Parathyroid adenoma (tissue), 2 donors: ENCODE results near the gene ERCC6L.
"Not testable (repeated sequence)": the region's sequence is repeated elsewhere in the genome, so short reads cannot be mapped to it uniquely, and the experiment has no call there.

ENCODE experiments used
- H2AFZ ChIP-seq: fragments of 300-600 bp; sonication (generic); one replicate; pipeline ENCODE4 v1.7.0; 2017; ENCODE audit warnings: antibody characterized with exemption, mild to moderate bottlenecking
- H3K27ac ChIP-seq: fragments of 300-600 bp; sonication (generic); one replicate; pipeline ENCODE4 v1.7.0; 2017
- H3K27me3 ChIP-seq: fragments of 300-600 bp; sonication (generic); one replicate; pipeline ENCODE4 v1.7.0; 2017; ENCODE audit warnings: low read length; ENCODE audit not compliant: control insufficient read depth, insufficient read depth
- H3K36me3 ChIP-seq: fragments of 300-600 bp; sonication (generic); one replicate; pipeline ENCODE4 v1.7.0; 2017; ENCODE audit warnings: low read length; ENCODE audit not compliant: control insufficient read depth, insufficient read depth
- H3K4me1 ChIP-seq: fragments of 300-600 bp; sonication (generic); one replicate; pipeline ENCODE4 v1.7.0; 2017; ENCODE audit warnings: control low read depth
- H3K4me2 ChIP-seq: fragments of 300-600 bp; sonication (generic); one replicate; pipeline ENCODE4 v1.7.0; 2017; ENCODE audit warnings: low read length
- H3K4me3 ChIP-seq: fragments of 300-600 bp; sonication (generic); one replicate; pipeline ENCODE4 v1.7.0; 2017; ENCODE audit warnings: low read depth, low read length
- H3K79me2 ChIP-seq: fragments of 300-600 bp; sonication (generic); one replicate; pipeline ENCODE4 v1.7.0; 2017; ENCODE audit warnings: control low read depth
- H3K9ac ChIP-seq: fragments of 300-600 bp; sonication (generic); one replicate; pipeline ENCODE4 v1.7.0; 2017; ENCODE audit warnings: mild to moderate bottlenecking
- H3K9me3 ChIP-seq: fragments of 300-600 bp; sonication (generic); one replicate; pipeline ENCODE4 v1.7.0; 2017; ENCODE audit warnings: low read length; ENCODE audit not compliant: control insufficient read depth
- TF ChIP-seq, protein P1 (sequence below): fragments of 300-600 bp; sonication (generic); IDR thresholded peaks from one replicate; pipeline ENCODE4 v1.7.0; 2017; ENCODE audit warnings: antibody characterized with exemption, mild to moderate bottlenecking
- donor health status: primary hyperparathyroidism.

The ERCC6L gene

DNA sequence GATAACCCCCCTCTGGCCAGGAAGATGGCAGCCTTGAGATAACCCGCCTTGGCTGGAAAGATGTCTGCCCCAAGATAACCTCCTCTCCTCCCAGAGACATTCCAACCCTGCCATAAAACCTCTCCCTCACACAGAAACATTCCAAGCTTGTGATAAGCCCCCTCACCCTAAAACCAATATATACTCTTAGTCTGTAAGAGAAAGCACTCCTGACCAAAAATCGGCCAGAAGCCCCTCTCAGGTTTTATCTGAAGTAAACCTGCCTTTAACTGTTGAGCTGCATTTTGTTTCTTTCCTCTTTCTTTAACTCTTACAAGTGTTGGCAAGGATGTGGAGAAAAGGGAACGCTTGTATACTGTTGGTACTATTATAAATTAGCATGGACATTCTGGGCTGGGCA lies 8.5 kb downstream of the ERCC6L start:
- H2AFZ ChIP-seq: no peak overlapping the region
- H3K9me3 ChIP-seq: no peaks in the 10 kb centered on the region
- no peak overlapping the region for H3K4me3 ChIP-seq
- no peaks in the 10 kb centered on the region for H3K27me3 ChIP-seq
- TF ChIP-seq, protein P1, sequence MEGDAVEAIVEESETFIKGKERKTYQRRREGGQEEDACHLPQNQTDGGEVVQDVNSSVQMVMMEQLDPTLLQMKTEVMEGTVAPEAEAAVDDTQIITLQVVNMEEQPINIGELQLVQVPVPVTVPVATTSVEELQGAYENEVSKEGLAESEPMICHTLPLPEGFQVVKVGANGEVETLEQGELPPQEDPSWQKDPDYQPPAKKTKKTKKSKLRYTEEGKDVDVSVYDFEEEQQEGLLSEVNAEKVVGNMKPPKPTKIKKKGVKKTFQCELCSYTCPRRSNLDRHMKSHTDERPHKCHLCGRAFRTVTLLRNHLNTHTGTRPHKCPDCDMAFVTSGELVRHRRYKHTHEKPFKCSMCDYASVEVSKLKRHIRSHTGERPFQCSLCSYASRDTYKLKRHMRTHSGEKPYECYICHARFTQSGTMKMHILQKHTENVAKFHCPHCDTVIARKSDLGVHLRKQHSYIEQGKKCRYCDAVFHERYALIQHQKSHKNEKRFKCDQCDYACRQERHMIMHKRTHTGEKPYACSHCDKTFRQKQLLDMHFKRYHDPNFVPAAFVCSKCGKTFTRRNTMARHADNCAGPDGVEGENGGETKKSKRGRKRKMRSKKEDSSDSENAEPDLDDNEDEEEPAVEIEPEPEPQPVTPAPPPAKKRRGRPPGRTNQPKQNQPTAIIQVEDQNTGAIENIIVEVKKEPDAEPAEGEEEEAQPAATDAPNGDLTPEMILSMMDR: no peak
- H3K79me2 ChIP-seq: no peaks in the 10 kb centered on the region
- H3K4me1 ChIP-seq: no peaks in the 10 kb centered on the region
- no peaks in the 10 kb centered on the region for H3K36me3 ChIP-seq
- H3K9ac ChIP-seq: no peak overlapping the region
- H3K27ac ChIP-seq: no peak overlapping the region
- H3K4me2 ChIP-seq: no peak overlapping the region

DNA sequence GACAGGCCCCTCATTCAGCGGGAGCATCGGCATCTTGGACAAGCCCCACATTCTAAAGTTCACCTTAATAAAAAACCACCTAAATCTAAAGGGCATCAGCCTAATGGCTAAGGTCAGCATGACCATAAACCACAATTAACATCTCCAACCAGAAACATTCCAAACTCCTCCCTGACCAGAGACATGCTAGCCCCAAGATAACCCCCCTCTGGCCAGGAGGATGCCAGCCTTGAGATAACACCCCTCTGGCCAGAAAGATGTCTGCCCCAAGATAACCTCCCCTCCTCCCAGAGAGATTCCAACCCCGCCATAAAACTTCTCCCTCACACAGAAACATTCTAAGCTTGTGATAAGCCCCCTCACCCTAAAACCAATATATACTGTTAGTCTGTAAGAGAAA lies 18.5 kb downstream of the ERCC6L start:
- not testable (repeated sequence) for H3K36me3 ChIP-seq, H3K9ac ChIP-seq, H3K9me3 ChIP-seq, H3K4me3 ChIP-seq, H3K27me3 ChIP-seq, H3K79me2 ChIP-seq, H3K4me1 ChIP-seq, H3K4me2 ChIP-seq, H3K27ac ChIP-seq, H2AFZ ChIP-seq

DNA sequence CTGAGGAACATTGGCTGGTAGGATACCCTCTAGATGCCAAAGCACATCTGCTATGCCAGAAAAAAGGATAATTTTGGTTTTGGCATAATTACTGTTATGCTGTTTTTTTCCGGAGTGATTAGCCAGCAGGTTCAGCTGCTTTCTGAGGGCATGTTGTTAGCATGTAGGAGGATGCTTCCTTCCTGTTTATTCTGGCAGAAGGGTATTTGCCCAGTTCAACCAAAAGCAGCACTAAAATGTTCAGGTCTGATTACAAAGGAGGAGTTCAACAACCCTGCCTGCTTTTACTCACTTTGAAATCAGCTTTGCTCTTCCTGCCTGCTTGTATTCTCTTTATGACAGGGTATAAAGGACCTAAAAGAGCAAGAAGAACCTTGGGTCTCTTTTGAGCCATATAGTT lies 21.9 kb downstream of the ERCC6L start:
- Histone ChIP-seq H3K27ac (no peak overlapping the region), H3K27me3 (no peaks in the 10 kb centered on the region), H3K4me3 (no peak overlapping the region), H3K79me2 (no peaks in the 10 kb centered on the region), H3K36me3 (no peaks in the 10 kb centered on the region), H3K9me3 (no peaks in the 10 kb centered on the region), H2AFZ (no peak overlapping the region), H3K9ac (no peak overlapping the region), H3K4me1 (no peaks in the 10 kb centered on the region), H3K4me2 (no peak overlapping the region)
- TF ChIP-seq, protein P1: no peak

DNA sequence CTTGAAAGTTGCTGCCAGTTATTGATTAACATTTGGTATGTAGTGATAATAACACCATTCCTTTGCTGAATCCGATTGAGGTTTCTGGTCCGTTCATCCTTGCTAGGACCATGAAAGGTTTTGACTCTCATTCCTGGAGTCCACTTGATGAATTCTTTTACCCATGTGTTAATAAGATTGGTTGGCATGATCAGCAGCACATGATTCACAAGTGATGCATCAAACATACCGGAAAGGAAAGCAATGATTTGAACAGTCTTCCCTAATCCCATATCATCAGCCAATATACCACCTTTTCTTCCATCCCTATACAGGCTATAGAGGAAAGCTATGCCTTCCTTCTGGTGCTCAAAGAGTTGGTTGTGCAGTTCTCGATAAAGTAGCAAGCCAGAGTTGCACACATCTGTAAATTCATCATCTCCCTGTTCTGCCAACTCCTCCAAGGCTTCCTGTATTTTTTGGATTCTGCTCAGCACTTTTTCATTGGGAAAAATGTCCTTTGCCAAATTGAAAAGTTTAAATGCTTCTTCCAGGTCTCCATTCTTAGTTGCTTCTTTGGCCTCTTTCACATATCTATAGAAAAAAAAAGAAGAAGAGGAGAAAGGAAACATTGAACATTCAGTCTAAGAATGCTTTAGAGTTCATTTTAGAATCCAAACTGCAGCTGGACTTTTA lies 30.6 kb downstream of the ERCC6L start:
- no peak overlapping the region for H3K27ac ChIP-seq
- no peaks in the 10 kb centered on the region for H3K36me3 ChIP-seq
- no peaks in the 10 kb centered on the region for H3K9me3 ChIP-seq
- no peaks in the 10 kb centered on the region for H3K79me2 ChIP-seq
- H3K27me3 ChIP-seq: no peaks in the 10 kb centered on the region
- no peak overlapping the region for H3K4me3 ChIP-seq
- H3K4me2 ChIP-seq: no peak overlapping the region
- H3K9ac ChIP-seq: no peak overlapping the region
- TF ChIP-seq, protein P1: no peak
- H2AFZ ChIP-seq: no peak overlapping the region
- no peaks in the 10 kb centered on the region for H3K4me1 ChIP-seq

DNA sequence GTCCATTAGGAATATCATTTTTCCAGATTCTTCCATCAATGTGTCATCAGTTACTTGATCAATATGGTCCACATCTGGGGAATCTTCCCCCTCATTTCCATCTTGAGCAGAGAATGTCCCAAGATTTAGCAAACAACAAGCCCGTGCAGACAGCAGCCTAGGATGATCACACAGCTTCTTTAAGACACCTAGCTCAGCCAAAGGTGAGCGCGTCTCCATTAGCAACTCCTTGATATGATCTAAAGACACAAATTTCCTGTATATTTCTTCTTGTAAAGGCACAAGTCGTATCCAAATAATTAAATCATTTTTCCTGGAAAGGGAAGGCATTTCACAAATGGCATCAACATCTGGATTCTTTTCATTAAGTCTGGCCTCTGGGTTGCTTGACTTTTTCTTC lies 31.5 kb downstream of the ERCC6L start:
- H3K27ac ChIP-seq: no peak overlapping the region
- H3K27me3 ChIP-seq: no peaks in the 10 kb centered on the region
- no peaks in the 10 kb centered on the region for H3K4me1 ChIP-seq
- H2AFZ ChIP-seq: no peak overlapping the region
- H3K4me3 ChIP-seq: no peak overlapping the region
- TF ChIP-seq, protein P1: no peak
- no peaks in the 10 kb centered on the region for H3K9me3 ChIP-seq
- H3K79me2 ChIP-seq: no peaks in the 10 kb centered on the region
- no peak overlapping the region for H3K9ac ChIP-seq
- H3K4me2 ChIP-seq: no peak overlapping the region
- no peaks in the 10 kb centered on the region for H3K36me3 ChIP-seq
